Measurements from ENCODE around the gene DIP2C.
A peak's percentile ranks its signal among the peaks of the same experiment; 100 is the strongest.
"Not testable (repeated sequence)": the region's sequence is repeated elsewhere in the genome, so short reads cannot be mapped to it uniquely, and the experiment has no call there.

The DIP2C gene

GRCh38 chr10:693506-693905 is 4.0 kb upstream of the DIP2C start:
- no peak for DNase-seq

GRCh38 chr10:692682-693351 is 3.3 kb upstream of the DIP2C start:
- no peak for DNase-seq

GRCh38 chr10:691216-691615 is 1.7 kb upstream of the DIP2C start:
- DNase-seq, result no peak

GRCh38 chr10:690372-691161 is 1.1 kb upstream of the DIP2C start:
- no peak for DNase-seq

GRCh38 chr10:689121-689451 is 382 bp downstream of the DIP2C start:
- DNase-seq, result no peak

- no peak for DNase-seq
Observed at GRCh38 chr10:688312-689120, 952 bp downstream of the DIP2C start.

- no peak for DNase-seq
Observed at GRCh38 chr10:687583-688311, 1.7 kb downstream of the DIP2C start.

- DNase-seq, result no peak
Observed at GRCh38 chr10:686155-686931, 3.1 kb downstream of the DIP2C start.

GRCh38 chr10:685613-686012 is 3.9 kb downstream of the DIP2C start:
- DNase-seq, result no peak

- DNase-seq, result no peak
Observed at GRCh38 chr10:683448-684071, 5.9 kb downstream of the DIP2C start.

- no peak for DNase-seq
Observed at GRCh38 chr10:682931-683447, 6.5 kb downstream of the DIP2C start.

GRCh38 chr10:681670-682318 is 7.7 kb downstream of the DIP2C start:
- DNase-seq, result no peak

GRCh38 chr10:680745-681144 is 8.7 kb downstream of the DIP2C start:
- DNase-seq, result no peak

GRCh38 chr10:680146-680545 is 9.3 kb downstream of the DIP2C start:
- peak; percentile 22 to 82 for DNase-seq

- DNase-seq, result no peak
Observed at GRCh38 chr10:679556-679955, 9.9 kb downstream of the DIP2C start.

GRCh38 chr10:678662-679005 is 10.8 kb downstream of the DIP2C start:
- DNase-seq, result not testable (repeated sequence)

GRCh38 chr10:677750-678661 is 11.5 kb downstream of the DIP2C start:
- DNase-seq, result no peak

- no peak for DNase-seq
Observed at GRCh38 chr10:677038-677437, 12.4 kb downstream of the DIP2C start.

- DNase-seq, result no peak
Observed at GRCh38 chr10:676178-676577, 13.3 kb downstream of the DIP2C start.

GRCh38 chr10:675532-675931 is 13.9 kb downstream of the DIP2C start:
- no peak for DNase-seq
